GM12878 (cell line): ENCODE results near the gene HOOK2. TPM values are rescaled to one million over a fixed set of nuclear protein-coding genes. Genes with fewer than 3 reads are reported as not detected.

Experiments used
- BACH1 ChIP-seq: fragments of 450-650 bp; IDR thresholded peaks from 2 replicates; pipeline ENCODE4 v1.6.1; 2017; ENCODE audit warnings: mild to moderate bottlenecking, borderline replicate concordance
- CTCF ChIP-seq, 3 experiments: IDR thresholded peaks in 2 of 3; conservative IDR thresholded peaks in 1 of 3; 2 replicates each; pipeline ENCODE4 v1.5.1; 2011; ENCODE audit warnings: low read depth in 3 of 3, low read length in 3 of 3, mild to moderate bottlenecking in 3 of 3, control low read depth in 2 of 3, moderate library complexity in 2 of 3, inconsistent platforms in 1 of 3, mixed read lengths in 1 of 3; ENCODE audit not compliant: control insufficient read depth in 2 of 3, insufficient read depth in 1 of 3; ENCODE audit errors: extremely low read depth in 1 of 3
- EZH2 ChIP-seq: IDR thresholded peaks from 2 replicates; pipeline ENCODE4 v1.6.1; 2012; ENCODE audit warnings: low read depth, mild to moderate bottlenecking, control low read depth, inconsistent platforms, low read length, borderline replicate concordance; ENCODE audit not compliant: control insufficient read depth
- HDGF ChIP-seq: fragments of 450-650 bp; IDR thresholded peaks from 2 replicates; pipeline ENCODE4 v1.6.1; 2016; ENCODE audit warnings: antibody characterized with exemption
- MEF2B ChIP-seq: fragments of 450-650 bp; IDR thresholded peaks from 2 replicates; pipeline ENCODE4 v1.6.1; 2018; ENCODE audit warnings: mild to moderate bottlenecking, moderate library complexity; ENCODE audit not compliant: partially characterized antibody, poor library complexity, severe bottlenecking
- NR2F1 ChIP-seq: fragments of 450-650 bp; conservative IDR thresholded peaks from 2 replicates; pipeline ENCODE4 v1.6.1; 2017; ENCODE audit warnings: mild to moderate bottlenecking
- POLR2A ChIP-seq: IDR thresholded peaks from 2 replicates; pipeline ENCODE4 v1.6.1; 2011; ENCODE audit warnings: low read depth, mild to moderate bottlenecking, low read length
- PRDM15 ChIP-seq: fragments of 450-650 bp; formaldehyde crosslinking; IDR thresholded peaks from 2 replicates; pipeline ENCODE4 v1.4.0; 2020; ENCODE audit warnings: mild to moderate bottlenecking, moderate library complexity
- SIN3A ChIP-seq: IDR thresholded peaks from 2 replicates; pipeline ENCODE4 v1.6.1; 2012; ENCODE audit warnings: low read depth, low read length, improper control_type of control experiment
- TCF7 ChIP-seq: IDR thresholded peaks from 2 replicates; pipeline ENCODE4 v1.6.1; 2014; ENCODE audit warnings: antibody characterized with exemption, borderline replicate concordance
- USF2 ChIP-seq: IDR thresholded peaks from 2 replicates; pipeline ENCODE4 v1.6.1; 2011; ENCODE audit warnings: low read depth, low read length, improper control_type of control experiment, borderline replicate concordance
- ZBTB33 ChIP-seq: fragments of 450-650 bp; IDR thresholded peaks from 2 replicates; pipeline ENCODE4 v1.6.1; 2017; ENCODE audit warnings: mild to moderate bottlenecking
- ZBTB40 ChIP-seq: fragments of 450-650 bp; IDR thresholded peaks from 2 replicates; pipeline ENCODE4 v1.6.1; 2016; ENCODE audit warnings: mild to moderate bottlenecking, moderate library complexity, borderline replicate concordance
- ZNF217 ChIP-seq: fragments of 450-650 bp; IDR thresholded peaks from 2 replicates; pipeline ENCODE4 v1.6.1; 2017; ENCODE audit warnings: antibody characterized with exemption, mild to moderate bottlenecking
- ZNF274 ChIP-seq: IDR thresholded peaks from one replicate; pipeline ENCODE4 v1.8.0; 2011; ENCODE audit not compliant: insufficient read length, insufficient read depth
- ZZZ3 ChIP-seq: IDR thresholded peaks from 2 replicates; pipeline ENCODE4 v1.6.1; 2011; ENCODE audit warnings: low read depth; ENCODE audit not compliant: control insufficient read depth, insufficient read length
- polyA plus RNA-seq, 11 experiments: library from polyadenylated mRNA; depleted of rRNA in 4 of 11; unstranded in 6 of 11; stranded (reverse) in 5 of 11; fragments of >200 nt; fragmentation: Nextera tagmentation in 4 of 11; fragmentation: Illumina TruSeq in 1 of 11; extraction: Ambion mirVana in 4 of 11; extraction: Trizol in 1 of 11; gene quantifications; 1 replicate in 1 of 11; 2 replicates in 10 of 11; pipeline versions ENCODE4 v1.2.1 to v1.2.3, GENCODE V29; 2011 to 2016; ENCODE audit warnings: inconsistent platforms in 2 of 11, missing spikeins in 2 of 11, low read depth in 1 of 11
- total RNA-seq, 4 experiments: library from RNA; depleted of rRNA in 3 of 4; stranded (reverse); fragments of >200 nt in 3 of 4; fragmentation: Illumina TruSeq in 1 of 4; extraction: Trizol in 1 of 4; gene quantifications; 2 replicates each; pipeline versions ENCODE4 v1.2.1 to v1.2.3, GENCODE V29; 2013 to 2021

The HOOK2 gene
- total and polyA plus RNA-seq, 10 of the 15 experiments (the other 5 are each of a cell fraction or from before 2014, with no cell fraction given) = 1.5 to 9.6 (median 6.2) TPM

- TF ChIP-seq ZNF217 = 0 out of 2 replicates have a peak, but pooled peaks have one; percentile 29
- peak; percentile 54; the same call in 1 of the 2 replicates for TF ChIP-seq SIN3A
- peak; percentile 24 for TF ChIP-seq MEF2B
- no peak for TF ChIP-seq ZBTB40
- peak; percentile 84; the same call in 1 of the 2 replicates for TF ChIP-seq NR2F1
- TF ChIP-seq TCF7 = no peak
- TF ChIP-seq ZZZ3 = no peak
- TF ChIP-seq EZH2 = no peak
- peak; percentile 67; the same call in 1 of the 2 replicates for TF ChIP-seq HDGF
- TF ChIP-seq CTCF (IDR thresholded peaks at IDR 0.05 in 2 of 3, conservative IDR thresholded peaks at IDR 0.05 in 1 of 3; ENCODE audit: control insufficient read depth in 2 of 3, extremely low read depth in 1 of 3, insufficient read depth in 1 of 3, low read depth in 3 of 3, low read length in 3 of 3) = no peak
- TF ChIP-seq ZNF274 = no peak
- TF ChIP-seq ZBTB33 = no peak
- TF ChIP-seq POLR2A = peak; percentile 100
- no peak for TF ChIP-seq PRDM15
- peak; percentile 88; the same call in 1 of the 2 replicates for TF ChIP-seq BACH1
- no peak for TF ChIP-seq USF2
Observed at GRCh38 chr19:12801466-12802266, 26.3 kb upstream of the HOOK2 start, which contains the start of the genes PRDX2 and THSD8 (continued).
